ENCODE data around the gene ARHGEF16.

Gene ARHGEF16

DNA sequence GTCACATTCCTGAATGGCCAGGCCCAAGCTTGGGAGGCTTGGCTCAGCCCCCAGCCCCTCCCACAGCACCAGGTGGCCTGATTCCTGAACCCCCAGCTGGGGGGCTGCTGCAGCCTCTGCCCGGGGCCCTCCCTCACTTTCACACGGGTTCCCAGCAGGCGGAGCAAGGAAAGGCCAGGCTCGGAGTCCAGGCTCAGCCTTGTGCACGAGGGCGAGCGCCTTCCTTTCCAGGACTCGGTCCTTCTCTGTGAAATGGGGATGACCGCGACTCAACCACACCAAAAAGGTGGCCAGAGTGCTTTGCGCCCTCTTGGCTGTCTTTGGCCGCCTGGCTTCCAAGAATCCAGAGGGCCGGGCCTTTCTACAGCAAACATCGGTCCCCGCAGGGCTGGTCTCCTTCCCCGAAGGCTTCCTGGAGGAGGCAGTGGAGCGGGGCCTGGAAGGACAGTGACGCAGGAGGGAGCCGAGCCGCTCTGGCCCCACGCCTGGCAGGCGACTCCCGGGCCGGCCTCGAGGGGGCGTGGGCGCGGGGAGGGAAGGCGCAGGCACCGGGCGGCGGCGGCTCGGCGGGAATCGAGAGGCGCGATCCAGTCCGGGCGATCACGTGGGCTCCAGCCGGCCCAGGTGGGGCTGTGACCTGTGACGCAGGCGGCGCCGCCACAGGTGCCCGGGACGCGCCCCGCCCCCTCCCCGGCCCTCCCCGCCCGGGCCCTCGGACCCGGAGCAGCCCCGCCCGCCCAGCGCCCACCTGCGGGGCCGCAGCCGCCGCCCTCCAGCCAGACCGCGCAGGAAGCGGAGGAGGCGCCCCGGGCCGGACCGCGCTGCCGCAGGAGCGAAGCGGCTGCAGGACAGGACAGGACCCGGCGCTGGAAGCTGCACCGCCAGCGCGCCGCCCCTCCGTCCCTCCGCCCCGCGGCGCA, at the start of gene ARHGEF16:
Gene ARHGEF16 (plus strand): TSS at position 775 of the 920 bp plus-strand sequence. CDS start 8,420 bp downstream, outside the sequence.
- no peak for DNase-seq (ENCODE audit: low read depth)

DNA sequence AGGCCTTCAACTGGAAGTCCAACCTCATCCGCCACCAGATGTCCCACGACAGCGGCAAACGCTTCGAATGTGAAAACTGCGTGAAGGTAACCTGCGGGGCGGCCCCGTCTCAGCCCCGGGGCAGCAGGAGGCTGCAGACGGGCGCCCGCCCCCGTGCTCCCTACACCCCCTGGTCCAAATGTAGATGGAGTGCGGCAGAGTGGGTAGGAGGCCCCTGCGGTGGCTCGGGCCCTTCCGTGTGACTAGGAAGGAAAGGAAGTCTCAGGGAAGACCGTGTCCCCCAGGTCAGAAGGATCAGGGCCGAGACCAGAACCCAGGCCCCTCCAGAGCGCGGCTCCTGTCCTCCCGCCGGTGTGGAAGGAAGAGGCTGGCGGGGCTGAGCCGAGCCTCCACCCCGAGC, 49.7 kb upstream of the ARHGEF16 start:
- DNase-seq (ENCODE audit: low read depth), result no peak

GRCh38 chr1:3405491-3405890, 49.0 kb upstream of the ARHGEF16 start:
- DNase-seq (ENCODE audit: low read depth), result no peak

DNA sequence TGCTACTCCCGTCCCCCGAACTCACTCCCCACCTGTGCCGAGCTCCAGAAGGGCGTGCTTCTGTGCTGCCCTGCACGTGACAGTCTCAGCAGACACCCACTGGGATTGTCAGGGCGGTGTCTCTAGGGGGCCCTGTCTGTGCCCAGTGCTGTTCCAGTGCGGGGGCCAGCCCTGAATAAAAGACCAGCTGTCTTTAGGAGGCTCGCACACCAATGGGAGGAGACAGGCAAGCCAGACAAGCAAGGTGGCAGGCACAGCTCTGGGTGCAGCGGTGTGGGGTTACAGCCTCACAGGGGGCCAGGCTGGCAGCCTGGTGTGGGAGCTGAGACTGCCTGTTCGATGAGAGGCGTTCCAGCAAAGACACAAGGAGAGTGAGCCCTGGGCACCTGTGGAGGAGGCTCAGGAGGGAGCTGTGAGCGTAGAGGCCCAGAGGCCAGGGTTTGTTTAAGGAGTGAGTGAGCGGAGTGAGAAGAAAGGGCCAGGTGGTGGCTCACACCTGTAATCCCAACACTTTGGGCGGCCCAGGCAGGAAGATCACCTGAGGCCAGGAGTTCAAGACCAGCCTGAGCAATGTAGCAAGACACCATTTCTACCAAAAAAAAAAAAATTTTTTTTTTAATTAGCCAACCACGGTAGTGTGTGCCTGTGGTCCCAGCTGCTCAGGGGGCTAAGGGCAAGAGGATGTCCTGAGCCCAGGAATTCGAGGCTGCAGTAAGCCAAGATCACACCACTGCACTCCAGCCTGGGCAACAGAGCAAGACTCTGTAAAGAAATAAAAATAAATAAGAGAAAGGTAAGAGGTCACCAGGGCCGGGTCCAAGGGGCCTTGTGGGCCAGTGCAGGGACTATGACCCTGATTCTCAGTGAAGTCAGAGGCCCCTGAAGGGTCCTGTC, 48.2 kb upstream of the ARHGEF16 start:
- DNase-seq (ENCODE audit: low read depth), result no peak

DNA sequence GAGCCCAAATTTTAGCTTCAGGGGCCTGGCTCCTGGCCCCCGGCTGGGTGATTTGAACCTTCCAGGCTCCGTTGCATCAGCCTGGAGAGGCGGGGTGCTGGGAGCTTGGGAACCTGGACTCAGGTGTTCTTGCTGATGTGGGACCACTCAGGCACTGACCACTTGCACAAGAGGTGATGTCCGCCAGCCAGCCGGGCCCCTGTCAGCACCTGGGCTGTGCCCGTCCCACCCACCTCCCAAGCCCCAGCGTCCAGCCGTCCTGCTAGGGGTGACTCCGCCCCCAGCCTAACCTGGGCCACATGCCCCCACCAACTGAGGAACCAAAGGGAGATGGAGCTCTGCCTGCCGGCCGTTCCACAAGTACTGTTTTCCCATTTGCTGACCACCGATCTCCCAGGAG, 47.4 kb upstream of the ARHGEF16 start:
- DNase-seq (ENCODE audit: low read depth), result no peak

GRCh38 chr1:3408751-3409266, 45.7 kb upstream of the ARHGEF16 start:
- DNase-seq (ENCODE audit: low read depth), result no peak

GRCh38 chr1:3409366-3410141, 44.9 kb upstream of the ARHGEF16 start:
- DNase-seq (ENCODE audit: low read depth), result no peak

- DNase-seq (ENCODE audit: low read depth), result no peak
Observed at GRCh38 chr1:3410142-3410925, 44.1 kb upstream of the ARHGEF16 start.

DNA sequence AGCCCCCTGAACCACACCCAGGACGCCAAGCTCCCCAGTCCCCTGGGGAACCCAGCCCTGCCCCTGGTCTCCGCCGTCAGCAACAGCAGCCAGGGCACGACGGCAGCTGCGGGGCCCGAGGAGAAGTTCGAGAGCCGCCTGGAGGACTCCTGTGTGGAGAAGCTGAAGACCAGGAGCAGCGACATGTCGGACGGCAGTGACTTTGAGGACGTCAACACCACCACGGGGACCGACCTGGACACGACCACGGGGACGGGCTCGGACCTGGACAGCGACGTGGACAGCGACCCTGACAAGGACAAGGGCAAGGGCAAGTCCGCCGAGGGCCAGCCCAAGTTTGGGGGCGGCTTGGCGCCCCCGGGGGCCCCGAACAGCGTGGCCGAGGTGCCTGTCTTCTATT, 42.7 kb upstream of the ARHGEF16 start:
- no peak for DNase-seq (ENCODE audit: low read depth)

- DNase-seq (ENCODE audit: low read depth), result no peak
Observed at GRCh38 chr1:3412376-3412775, 42.1 kb upstream of the ARHGEF16 start.

DNA sequence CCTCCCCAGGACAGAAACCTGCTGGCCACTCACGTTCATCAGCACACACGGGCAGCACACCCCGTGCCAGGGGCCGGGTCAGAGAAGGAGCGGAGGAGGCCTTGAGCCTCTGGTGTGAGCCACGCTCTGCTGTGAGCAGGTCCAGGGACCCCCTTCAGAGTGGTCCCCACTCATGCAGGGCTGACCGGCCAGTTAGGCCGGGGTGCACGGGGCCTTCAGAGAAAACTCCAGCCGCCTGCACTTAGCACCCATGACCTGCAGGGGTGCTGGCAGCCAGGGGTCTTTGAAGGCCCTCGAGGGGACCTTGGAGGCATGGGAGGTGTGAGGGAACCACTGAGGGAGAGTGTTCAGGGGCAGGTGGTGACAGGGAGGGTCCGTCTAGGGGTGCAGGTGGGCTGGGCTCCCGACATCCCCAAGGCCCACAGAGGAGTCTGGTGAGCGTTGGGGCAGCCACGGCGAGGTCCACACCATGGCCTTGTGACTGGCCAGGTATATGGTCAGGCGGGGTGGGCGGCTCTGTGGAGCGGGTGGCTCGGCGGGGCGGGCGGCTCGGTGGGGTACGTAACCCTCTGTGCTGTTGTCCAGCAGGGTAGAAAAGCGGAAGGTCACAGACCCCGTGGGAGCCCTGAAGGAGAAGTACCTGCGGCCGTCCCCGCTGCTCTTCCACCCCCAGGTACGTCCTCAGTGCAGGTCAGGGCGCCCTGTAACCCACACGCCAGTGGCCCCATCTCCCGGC, 40.3 kb upstream of the ARHGEF16 start:
- no peak for DNase-seq (ENCODE audit: low read depth)

- no peak for DNase-seq (ENCODE audit: low read depth)
Observed at GRCh38 chr1:3415260-3416090, 39.0 kb upstream of the ARHGEF16 start.

GRCh38 chr1:3417082-3417739, 37.3 kb upstream of the ARHGEF16 start:
- DNase-seq (ENCODE audit: low read depth), result no peak

DNA sequence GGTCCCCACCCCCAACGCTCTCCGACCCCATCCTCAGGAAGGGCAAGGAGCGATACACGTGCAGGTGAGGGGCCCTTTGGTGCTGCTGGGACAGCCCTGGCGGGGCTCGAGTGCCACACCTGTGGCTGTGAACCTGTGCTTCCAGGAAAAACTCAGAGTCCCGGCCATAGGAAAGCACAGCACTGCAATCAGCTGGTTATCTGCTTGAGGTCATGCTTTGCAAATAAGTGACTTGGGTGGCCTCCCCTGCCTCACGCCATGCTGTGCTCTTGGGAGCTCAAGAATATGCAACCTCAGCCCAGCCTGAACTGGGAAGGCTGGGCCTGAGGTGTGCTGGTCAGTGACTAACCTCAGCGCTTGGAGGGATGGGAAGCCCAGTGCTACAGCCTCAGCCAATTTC, 36.5 kb upstream of the ARHGEF16 start:
- no peak for DNase-seq (ENCODE audit: low read depth)

GRCh38 chr1:3418600-3418999, 35.9 kb upstream of the ARHGEF16 start:
- DNase-seq (ENCODE audit: low read depth), result no peak

- DNase-seq (ENCODE audit: low read depth), result no peak
Observed at GRCh38 chr1:3419415-3420204, 34.9 kb upstream of the ARHGEF16 start.

- DNase-seq (ENCODE audit: low read depth), result no peak
Observed at GRCh38 chr1:3420218-3420951, 34.1 kb upstream of the ARHGEF16 start.

All from activated gamma-delta T cell treated with anti-CD3 and anti-CD28 coated beads, Interleukin-2, amount 50 U/mL, for 16 hours (primary cell).